GM18520 (cell line): Measurements from ENCODE around the gene STARD13.

Experiments used
- ATAC-seq: cut with Tn5 transposase; IDR thresholded peaks from one replicate; pipeline ENCODE4 v1.9.1; 2021; ENCODE audit not compliant: unreplicated experiment

Gene STARD13, protein sequence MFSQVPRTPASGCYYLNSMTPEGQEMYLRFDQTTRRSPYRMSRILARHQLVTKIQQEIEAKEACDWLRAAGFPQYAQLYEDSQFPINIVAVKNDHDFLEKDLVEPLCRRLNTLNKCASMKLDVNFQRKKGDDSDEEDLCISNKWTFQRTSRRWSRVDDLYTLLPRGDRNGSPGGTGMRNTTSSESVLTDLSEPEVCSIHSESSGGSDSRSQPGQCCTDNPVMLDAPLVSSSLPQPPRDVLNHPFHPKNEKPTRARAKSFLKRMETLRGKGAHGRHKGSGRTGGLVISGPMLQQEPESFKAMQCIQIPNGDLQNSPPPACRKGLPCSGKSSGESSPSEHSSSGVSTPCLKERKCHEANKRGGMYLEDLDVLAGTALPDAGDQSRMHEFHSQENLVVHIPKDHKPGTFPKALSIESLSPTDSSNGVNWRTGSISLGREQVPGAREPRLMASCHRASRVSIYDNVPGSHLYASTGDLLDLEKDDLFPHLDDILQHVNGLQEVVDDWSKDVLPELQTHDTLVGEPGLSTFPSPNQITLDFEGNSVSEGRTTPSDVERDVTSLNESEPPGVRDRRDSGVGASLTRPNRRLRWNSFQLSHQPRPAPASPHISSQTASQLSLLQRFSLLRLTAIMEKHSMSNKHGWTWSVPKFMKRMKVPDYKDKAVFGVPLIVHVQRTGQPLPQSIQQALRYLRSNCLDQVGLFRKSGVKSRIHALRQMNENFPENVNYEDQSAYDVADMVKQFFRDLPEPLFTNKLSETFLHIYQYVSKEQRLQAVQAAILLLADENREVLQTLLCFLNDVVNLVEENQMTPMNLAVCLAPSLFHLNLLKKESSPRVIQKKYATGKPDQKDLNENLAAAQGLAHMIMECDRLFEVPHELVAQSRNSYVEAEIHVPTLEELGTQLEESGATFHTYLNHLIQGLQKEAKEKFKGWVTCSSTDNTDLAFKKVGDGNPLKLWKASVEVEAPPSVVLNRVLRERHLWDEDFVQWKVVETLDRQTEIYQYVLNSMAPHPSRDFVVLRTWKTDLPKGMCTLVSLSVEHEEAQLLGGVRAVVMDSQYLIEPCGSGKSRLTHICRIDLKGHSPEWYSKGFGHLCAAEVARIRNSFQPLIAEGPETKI

DNA sequence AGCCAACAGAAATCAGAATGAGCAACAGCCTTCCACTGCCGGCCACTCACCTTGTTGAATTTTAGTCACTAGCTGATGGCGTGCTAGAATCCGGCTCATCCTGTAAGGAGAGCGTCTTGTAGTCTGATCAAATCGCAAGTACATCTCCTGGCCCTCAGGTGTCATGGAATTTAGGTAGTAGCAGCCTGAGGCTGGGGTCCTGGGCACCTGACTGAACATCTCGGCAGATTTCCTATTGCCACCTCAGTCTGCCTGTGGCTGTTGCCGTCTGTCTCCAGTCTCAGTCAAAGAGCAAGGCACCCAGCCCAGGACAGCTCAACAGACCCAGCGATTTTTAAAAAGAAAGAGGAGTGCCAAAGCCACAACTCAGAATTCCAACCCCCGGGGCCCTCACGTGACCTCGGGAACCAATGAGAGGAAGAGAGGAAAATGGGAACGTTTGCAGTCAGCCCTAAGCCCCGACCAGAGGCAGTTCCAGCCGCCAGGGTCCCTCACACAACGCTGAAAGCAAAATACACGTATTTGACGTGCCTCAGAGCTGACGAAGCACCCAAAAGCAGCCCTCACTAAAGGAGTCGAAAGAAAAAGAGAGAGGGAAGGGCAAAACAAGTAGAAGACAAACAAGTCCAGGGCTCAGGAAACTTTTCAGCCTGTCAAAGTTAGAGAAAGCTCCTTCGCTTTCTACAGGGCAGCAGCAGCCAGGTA is at the start of gene STARD13:
TSS of gene STARD13 (minus strand) at position 336 of the 705 bp plus-strand sequence. CDS start at position 219, 117 bp downstream.
- no peak for ATAC-seq

DNA sequence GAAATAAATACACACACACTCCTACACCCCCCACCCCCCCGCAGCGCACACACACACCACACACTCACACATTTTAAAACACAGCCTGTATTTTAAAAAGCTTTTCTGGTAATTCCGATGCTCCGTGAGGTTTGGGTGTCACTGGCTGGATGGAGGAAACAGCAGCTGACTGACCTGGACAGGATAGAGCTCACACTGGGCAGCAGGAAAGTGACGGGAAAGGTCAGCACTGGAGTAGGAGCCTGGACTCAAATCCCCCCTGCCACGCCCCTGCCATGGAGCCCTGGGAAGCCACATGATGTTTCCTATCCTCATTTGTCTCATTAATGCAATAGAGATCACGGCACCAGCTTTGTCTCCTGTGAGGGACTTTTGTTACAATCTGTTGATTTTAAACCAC is 49.3 kb upstream of the STARD13 start:
- ATAC-seq: no peak

DNA sequence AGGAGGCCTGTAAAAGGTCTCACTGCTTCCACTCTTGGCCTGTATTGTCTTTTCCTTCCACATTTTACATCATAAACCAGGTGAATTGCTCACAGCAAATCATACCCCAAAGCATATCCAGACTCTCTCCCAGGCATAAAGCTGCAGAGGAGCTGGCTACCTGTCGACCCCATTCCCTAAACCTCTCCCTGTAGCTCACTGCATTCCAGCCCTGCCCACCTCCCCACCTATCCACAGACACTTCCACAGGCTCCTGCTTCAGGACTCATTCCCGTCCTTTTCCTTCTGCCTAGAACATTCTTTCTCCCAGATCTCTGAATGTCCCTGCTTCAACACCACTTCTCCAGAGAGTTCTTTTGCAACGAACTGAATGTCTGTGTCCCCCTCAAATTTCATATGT is 46.4 kb upstream of the STARD13 start:
- no peak for ATAC-seq

DNA sequence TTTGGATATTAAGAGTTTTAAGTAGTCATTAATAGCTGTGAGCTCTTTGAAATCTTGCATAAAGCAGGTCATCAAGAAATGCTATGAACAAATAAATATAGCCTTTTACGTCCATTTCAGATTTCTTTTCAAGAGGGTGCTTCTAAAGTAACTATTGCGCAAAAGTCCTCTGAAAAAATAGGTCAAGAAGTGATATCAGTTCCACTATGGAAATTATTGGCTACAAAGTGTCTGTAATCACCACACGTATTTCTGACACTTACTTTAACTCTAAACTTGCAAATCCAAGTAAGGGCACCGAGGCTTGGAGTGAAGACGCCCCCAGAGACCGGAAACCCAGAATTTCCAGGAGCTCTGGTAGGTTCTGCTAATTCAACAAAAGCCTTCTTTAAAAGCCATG is 44.9 kb upstream of the STARD13 start:
- ATAC-seq: no peak

DNA sequence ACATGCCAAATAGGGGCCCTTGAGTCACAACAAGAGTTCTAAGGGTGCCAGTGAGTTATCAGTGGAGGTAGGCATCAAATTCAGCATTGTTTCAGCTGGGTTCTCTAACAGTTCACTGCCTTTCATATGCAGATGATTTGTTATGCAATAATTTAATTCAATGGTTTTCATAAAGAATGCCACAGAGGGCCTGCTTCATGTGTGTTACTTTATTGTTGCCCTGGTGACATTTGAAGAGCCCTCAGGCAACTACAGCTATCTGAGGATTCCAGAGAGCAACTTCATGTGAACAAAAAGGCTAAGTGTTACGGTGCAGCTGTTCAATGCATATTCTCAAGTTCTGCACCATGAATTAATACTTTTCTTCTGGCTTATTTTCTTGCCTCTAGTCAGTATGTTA is 43.1 kb upstream of the STARD13 start:
- no peak for ATAC-seq

DNA sequence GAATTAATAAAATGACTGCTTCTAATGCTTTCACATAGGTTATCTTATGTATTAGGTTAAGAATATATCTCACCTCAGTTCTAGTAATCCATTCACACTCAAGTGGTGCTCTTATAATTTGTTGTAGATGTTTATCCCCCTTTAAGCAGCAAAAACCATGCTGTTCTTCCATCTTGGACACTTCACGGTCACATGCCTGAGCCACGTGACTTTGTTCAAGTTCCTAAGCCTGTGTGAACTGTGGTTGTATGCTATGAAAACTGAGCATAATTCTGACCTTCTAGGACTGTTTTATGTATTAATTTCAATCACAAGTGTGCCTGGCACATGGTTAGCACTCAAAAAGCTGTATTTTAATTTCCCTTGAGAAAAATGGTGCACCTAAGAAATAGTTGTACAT is 41.2 kb upstream of the STARD13 start:
- no peak for ATAC-seq

DNA sequence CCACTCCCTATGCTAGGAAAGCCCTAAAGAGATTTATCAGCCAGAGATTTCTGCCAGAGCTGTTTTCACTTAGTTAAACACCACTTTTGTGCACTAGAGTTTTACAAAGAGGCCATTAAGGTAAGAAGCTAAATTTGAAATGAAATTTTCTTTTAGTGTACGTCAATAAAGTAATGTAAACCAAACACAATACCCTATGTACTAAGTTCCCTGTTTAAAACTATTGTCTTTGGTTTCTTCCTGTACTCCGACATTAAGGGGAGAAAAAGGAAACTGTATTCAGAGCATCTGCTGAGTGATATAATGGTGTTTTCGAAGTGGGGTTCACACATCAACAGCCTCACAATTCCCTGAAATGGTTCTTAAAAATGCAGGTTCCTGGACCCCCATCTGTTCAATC is 40.7 kb upstream of the STARD13 start:
- ATAC-seq: no peak

DNA sequence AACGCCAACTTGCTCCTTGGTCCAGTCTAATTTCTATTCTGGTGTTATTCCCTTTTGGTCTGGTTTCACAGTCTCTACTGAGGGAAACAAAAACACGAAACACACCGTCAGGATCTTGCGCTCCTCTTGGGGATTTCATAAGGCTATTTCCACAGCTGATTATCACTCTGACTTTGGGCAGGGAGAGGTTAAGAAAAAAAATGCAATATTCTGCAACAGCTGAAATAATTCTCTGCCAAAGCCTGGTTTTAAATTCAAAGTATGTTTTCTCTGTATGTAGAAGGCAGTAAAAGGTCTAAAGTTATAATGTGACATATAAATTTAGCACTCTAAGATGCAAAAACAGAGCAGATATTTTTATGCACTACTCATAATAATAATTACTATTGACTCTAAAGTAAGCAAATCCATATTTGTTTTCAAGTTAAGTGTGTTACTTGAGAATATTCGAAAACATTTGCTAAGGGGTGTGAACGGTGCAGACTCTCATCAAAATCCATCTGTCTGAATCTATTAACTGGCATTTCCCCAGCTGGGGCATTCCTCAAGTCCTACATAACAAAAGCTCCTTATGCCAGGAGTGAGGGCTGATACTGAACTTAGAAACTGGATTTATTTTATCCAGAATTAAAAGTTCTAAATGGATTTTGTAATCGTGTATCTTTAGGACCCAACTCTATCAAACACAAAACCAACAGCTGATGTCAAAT is 38.4 kb upstream of the STARD13 start:
- no peak for ATAC-seq

DNA sequence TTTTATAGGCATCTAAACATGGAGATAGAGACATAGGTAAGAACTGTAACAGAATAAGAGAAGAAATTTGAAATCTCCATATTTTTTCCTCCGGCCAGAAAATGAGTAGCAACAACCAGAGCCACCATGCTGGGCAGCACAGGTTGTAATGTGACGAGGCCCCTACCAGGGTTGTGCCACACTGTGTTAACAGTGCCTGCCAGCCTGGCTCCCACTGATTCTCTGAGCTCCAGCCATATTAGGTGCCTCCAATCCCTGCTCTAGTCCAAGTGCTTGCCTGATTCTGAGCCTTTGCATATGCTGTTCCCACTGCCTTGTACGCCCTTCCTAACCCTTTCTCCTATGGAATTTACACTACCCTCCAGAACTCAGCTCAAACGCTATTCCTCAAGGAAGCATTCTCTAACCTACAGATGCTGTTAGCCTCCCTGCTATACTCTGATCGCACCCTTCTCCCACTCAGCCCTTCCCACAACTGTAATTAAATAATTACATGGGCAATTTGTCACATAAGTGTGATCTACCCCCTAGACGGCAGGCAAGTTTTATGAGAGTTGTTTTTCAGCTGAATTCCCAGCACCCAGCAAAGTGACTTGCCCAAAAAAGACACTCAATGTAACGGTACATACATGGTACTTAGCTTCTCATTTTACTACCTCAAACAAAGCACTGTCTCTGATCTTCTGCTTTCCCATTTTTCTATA is 37.6 kb upstream of the STARD13 start:
- no peak for ATAC-seq

DNA sequence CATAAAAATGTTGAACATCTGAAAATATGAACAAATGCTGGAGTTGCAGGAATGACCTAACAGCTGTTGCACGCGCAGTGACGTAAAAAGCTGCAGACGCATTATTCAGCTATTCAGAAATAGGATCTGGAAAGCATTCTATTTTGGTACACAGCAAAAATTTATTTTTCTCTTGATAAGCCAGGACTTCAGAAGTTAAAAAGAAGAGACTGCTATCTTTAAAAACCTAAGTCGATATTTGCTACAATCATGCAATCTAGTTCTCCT is 36.9 kb upstream of the STARD13 start:
- no peak for ATAC-seq

DNA sequence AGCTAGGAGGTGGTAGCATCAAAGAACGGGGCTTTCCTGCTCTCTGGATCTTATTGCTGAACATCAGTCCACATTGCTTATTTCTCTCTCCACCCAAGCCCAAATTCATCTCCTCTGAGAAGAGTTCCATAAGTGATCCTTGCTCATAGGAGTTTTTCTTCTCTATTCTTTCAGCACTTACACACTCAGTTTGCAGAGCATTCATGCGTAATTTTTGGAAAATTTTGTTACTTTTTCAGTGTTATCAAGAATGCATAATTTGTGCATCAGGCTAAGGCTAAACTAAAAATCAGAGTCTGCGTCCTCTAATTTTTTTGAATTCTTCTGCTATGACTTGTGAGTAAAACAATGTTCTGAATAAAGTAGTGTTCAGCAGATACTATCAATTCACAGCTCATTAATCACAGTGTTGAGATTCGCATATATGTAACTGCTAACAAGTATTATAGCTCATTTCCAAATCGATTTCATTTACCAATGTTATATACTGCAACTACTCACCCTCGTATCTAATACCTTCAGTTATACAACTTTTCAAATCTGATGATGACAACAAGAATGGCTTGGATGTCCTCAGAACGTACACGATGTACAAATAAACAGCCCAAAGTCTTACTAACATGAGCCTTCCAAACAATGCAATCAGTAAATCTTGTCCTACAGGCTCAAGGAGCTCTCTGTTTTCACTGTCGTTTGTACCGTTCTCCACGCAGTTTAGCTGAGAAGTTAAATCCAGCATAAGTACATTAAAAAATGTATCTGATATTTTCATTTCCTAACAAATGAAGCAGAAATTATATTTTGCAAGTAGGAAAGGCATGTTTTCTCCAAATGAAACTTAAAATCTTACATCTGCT is 36.4 kb upstream of the STARD13 start:
- ATAC-seq: no peak

DNA sequence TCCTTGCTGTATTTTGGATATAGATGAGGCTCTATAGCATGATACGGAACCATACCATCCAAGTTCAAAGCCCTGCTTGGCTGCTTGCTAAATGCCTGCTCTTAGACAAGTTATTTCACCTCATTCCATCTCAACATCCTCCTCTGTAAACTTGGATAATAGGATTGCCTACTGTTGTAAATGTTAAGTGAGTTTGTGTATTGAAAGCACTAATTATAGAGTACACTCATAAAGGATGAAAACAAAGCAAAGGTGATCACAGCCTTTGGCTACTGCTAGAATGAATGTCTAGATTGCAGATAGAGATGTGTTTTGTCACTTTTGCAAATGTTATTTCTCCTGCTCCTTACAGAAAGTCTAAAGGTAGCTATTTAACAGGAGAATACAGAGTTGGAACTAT is 34.3 kb upstream of the STARD13 start:
- no peak for ATAC-seq

DNA sequence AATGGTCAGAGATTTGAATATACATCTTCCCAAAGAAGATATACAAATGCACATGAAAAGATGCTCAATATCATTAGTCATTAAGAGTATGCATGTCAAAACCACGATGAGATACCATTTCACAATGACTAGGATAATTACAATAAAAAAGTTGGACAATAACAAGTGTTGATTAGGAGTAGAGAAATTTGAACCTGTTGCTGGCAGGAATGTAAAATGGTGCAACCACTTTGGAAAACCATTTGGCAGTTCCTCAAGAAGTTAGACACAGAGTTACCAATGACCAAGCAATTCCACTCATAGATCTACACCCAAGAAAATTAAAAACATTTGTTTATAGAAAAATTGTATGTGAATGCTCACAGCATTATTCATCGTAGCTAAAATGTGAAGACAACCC is 33.2 kb upstream of the STARD13 start:
- ATAC-seq: no peak

DNA sequence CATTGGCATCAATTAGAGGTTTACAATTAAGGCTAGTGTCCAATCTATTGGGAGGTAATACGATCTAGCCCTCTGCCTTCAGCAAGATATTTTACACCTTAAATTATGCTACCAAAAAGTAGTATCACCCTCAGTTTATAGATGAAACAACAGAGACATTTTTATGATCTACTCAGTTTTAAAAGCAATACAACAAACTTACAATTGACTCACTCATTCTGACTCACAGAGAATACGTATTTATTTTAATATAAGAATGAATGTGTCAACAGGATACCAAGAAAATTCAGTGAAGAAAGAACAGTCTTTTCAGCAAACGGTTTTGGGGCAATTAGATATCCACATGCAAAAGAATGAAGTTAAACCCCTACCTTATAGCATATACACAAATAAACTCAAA is 32.5 kb upstream of the STARD13 start:
- no peak for ATAC-seq

DNA sequence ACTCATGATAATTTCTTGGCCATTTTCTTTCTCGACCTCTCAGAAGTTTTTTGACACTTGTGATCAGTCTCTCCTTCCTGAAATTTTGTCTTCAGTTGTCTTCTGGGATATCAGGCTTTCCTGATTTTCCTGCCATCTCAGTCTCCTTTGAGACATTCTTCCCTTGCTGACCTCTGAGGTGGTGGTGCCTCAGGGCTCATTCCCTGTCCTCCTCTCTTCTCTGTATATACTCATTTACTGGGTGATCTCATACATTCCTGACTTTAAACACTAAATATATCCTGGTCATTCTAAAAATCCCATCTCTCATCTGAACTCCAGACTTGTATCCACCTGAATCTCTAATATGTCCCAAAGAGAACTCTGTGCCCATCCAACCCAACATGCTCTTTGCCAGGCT is 31.3 kb upstream of the STARD13 start:
- no peak for ATAC-seq

DNA sequence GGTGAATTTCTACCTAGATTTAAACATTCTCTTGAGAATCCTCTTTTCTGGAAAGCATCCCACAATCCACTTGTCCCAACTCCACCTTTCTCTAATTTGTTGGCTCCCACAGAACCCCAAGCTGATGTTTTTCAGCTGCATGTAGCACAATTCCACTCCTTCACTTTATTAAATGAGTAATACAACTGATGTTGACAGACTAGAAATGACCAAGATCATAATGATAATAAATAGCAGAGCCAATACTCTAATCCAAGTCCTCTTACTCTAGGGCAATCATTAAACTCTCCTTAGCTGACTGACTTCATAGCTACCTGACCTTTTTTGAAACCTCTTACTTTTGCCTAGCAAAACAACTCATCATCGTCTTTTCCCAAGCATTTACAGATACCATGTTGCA is 27.9 kb upstream of the STARD13 start:
- ATAC-seq: no peak

DNA sequence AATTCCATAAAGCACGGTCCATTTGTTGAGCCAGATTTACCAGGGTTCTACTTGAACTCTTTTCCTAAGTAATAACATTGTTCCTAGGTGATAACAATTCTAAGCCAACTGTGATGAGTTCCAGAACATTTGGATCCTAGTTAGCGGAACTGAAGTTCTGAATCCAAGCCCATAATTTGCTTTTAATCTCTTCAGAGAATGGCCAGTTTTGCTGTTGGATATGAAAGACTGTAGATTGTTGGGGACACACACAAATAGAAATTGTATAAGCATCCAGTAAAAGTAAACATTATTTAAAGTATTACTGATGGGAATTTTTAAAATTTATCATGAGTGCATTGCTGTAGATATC is 27.3 kb upstream of the STARD13 start:
- no peak for ATAC-seq

DNA sequence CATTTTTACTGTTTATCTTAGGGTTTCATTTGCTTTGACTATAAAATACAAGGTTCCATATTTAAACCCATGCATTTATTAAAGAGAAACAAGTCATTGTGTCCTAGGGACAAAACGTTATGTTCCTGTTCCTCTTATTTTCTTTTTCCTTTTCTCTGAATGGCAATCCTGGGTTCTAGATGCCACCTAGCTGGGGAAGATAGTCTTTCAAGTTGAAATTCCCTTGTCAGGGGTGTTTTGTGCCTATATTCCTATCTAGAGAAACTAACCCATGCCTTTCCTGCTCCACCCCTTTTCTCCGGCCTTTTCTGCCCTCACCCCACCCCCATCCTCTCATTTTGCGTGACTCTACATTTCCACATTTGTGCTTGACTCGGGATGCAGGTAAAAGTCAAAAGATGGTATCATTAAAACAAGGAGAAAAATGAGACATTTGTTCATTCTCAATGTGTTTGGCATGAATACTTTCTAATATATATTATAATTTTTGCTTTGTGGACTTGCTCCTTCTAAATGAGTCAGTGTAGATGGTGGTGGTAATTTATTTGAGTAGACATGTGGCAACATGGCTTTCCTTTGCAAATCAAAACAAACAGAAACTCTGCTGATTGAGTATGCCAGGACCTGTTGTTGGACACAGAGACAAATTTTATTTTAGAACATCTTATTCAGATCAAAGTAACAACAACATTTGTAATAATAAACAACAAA is 26.8 kb upstream of the STARD13 start:
- ATAC-seq: no peak

DNA sequence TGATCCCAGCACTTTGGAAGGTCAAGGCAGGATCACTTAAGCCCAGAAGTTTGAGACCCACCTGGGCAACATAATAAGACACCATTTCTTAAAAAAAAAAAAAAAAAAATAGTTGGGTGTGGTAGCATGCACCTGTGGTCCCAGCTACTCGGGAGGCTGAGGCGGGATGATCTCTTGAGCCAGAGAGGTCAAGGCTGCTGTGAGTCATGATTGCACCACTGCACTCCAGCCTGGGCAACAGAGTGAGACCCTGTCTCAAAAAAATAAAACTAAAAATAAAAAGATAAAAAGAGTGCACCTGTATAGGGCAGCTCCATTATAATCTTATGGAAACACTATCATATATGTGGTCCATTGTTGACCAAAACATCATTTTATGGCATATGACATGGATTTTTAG is 25.5 kb upstream of the STARD13 start:
- no peak for ATAC-seq
